Coronary artery (tissue), 2 donors: Measurements from ENCODE around the gene KNOP1.

Experiments
- DNase-seq: peaks from one replicate; pipeline ENCODE4 v3.0.0-alpha.2; 2017; ENCODE audit warnings: low spot score
- H3K27ac ChIP-seq, 2 donors: fragments of 200-600 bp; sonication (generic); one replicate each; pipeline ENCODE4 v1.5.1; 2016 to 2019
- H3K4me3 ChIP-seq: fragments of 200-600 bp; sonication (generic); 2 replicates; pipeline ENCODE4 v1.5.1; 2016; ENCODE audit warnings: mild to moderate bottlenecking, moderate library complexity
- TF ChIP-seq, protein P1 (sequence below): fragments of 200-600 bp; sonication (generic); IDR thresholded peaks from one replicate; pipeline ENCODE4 v1.5.1; 2019; ENCODE audit warnings: antibody characterized with exemption

KNOP1 gene

DNA sequence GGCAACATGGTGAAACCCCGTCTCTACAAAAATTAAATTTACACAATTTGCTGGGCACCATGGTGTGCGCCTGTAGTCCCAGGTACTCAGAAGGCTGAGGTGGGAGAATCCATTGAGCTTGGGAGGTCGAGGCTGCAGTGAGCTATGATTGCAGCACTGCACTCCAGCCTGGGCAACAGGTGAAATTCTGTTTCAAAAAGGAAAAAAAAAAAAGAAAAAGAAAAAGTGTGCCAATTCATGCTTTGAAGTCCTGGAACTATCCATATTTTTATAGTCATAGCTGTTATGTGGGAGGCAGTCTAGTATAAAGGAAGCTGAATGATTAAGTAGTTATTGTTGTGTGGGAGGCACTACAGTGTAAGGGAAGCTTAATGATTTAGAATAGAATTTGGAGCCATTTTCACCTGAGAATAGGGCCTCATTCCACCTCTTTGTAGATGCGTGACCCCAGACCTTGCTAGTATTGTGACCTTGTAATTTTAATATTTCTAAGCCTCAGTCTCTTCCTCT is 31.6 kb upstream of the KNOP1 start:
- Histone ChIP-seq H3K4me3 (no peak overlapping the region), H3K27ac (no peak overlapping the region)
- DNase-seq: no peak
- TF ChIP-seq, protein P1, sequence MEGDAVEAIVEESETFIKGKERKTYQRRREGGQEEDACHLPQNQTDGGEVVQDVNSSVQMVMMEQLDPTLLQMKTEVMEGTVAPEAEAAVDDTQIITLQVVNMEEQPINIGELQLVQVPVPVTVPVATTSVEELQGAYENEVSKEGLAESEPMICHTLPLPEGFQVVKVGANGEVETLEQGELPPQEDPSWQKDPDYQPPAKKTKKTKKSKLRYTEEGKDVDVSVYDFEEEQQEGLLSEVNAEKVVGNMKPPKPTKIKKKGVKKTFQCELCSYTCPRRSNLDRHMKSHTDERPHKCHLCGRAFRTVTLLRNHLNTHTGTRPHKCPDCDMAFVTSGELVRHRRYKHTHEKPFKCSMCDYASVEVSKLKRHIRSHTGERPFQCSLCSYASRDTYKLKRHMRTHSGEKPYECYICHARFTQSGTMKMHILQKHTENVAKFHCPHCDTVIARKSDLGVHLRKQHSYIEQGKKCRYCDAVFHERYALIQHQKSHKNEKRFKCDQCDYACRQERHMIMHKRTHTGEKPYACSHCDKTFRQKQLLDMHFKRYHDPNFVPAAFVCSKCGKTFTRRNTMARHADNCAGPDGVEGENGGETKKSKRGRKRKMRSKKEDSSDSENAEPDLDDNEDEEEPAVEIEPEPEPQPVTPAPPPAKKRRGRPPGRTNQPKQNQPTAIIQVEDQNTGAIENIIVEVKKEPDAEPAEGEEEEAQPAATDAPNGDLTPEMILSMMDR: no peak

DNA sequence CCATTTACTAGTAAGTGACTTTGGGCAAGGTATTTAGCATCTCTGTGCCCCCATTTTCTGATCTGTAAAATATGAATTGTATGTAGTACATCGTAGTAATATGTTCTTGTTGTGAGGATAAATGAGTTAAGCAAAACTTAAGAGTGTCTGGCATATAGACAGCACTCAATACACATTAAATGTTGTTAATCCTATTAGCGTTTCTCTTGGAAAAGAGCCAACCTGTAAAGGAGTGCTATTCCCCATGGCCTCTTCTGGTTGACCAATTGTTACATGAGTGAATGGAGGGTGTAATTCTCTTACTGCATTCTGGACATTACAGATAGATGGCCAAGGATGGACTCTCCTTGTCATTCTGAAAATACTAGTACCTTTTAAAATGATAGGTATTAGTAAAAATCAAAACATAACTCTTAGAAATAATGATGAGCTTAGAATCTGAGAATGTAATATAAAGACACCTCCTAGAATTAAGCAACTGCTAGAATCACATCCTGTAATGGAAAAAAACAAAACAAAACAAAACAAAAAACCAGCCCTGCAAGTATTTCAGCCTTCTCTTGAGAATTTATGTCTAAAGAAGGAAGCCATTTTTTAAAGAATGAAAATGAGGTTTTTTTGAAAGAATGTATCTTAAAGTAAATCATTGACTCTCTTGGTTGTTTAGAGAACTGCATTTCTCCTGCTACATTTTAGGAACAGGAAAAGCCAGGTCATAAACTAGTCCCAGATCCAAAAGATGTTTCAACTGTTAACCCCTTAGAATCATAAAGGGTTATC is 30.6 kb upstream of the KNOP1 start:
- TF ChIP-seq, protein P1: no peak
- DNase-seq: no peak
- H3K4me3 ChIP-seq: no peak overlapping the region
- H3K27ac ChIP-seq: no peak overlapping the region

DNA sequence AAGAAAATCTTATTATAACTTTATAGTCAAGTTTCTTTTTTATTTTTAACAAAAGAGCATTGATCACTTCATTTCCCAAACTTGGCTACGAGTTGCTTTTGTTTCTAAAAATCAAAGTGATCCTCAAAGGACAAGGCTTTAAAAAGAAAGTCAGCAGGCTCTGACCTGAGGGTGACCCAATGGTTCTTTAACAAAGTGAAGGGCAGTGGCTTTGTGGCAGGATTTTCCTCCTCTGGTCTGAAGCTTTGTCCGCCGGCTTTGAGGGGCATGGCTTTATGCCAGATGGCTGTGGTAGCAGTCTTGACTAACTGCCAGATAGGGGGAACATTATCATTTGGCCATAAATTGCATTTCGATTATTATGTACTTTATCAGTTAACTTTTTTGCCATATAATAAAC is 28.5 kb upstream of the KNOP1 start:
- TF ChIP-seq, protein P1: no peak
- H3K27ac ChIP-seq: no peak overlapping the region
- no peak for DNase-seq
- H3K4me3 ChIP-seq: no peak overlapping the region

DNA sequence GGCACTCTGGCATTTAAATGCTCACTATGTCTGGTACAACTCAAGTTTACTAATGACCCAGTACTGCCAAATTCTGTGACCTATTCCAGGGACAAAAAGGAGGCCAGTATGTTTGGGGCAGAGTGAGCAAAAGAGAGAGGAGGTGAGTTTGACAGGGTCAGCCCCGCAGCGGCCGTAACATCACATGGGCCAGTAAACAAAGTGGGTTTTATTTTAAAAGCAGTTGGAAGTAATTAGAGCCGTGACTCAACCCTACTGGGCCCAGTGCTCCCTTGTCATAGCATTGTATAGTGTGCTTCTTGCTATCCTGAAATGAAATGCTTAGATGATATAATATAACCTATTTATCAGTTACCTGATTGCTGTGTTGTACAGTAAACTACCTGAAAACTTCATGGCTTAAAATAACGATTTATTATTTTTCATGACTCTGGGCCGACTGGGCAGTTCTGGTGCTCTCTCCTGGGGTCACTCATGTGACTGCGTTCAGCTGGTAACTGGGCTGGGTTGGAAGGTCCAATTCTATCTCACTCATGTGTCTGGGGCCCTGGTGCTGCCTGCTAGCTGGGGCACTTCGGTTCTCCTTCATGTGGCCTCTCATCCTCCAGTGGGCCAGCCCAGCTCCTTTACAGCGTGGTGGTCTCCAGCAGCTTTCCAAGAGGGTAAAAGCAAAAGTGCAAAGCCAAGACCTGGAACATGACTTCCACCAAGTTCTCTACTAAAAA is 27.4 kb upstream of the KNOP1 start:
- TF ChIP-seq, protein P1: no peak
- no peak for DNase-seq
- Histone ChIP-seq H3K27ac (no peak overlapping the region), H3K4me3 (no peak overlapping the region)

DNA sequence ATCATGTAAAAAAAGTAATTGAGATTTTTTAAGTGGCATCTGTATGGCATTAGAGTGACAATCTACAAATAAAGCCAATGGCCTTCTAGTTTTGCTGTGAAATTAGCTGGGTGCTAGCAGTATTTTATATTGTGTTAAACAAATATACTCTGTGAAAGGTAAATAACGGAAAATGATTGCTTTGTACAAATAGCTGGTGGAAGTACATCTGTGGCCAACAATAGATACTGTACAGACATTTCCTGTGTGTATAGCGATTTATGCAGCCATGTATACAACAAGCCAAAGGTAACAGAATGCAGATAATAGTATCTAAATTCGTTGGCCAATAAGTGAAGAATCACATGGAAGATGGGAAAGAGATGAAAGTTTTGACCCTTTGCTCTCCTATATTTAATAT is 26.6 kb upstream of the KNOP1 start:
- no peak overlapping the region for H3K27ac ChIP-seq

DNA sequence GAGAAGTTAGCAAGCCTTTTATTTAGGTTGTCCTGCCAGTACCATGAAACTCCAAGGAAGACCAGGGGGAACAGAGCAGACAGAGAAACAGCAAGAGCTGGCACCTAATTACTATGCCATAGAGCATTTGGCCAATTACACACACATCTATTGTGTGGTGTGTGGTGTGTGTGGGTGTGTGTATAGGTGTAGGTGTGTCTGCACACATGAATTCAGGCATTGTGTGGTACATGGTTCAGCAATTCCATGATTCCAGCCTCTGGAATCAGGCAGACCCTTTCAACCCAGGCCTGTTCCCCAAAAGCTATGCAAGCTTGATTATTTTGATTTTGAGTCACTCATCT is 25.8 kb upstream of the KNOP1 start:
- Histone ChIP-seq H3K4me3 (no peak overlapping the region), H3K27ac (no peak overlapping the region)
- TF ChIP-seq, protein P1: no peak
- no peak for DNase-seq

More for the DNA sequence above, 26.6 kb upstream of the KNOP1 start:
- TF ChIP-seq, protein P1: no peak
- H3K4me3 ChIP-seq: no peak overlapping the region
- no peak for DNase-seq
